ENCODE measurements around the gene DNAJC2. TPM values are rescaled to one million over a fixed set of nuclear protein-coding genes. Genes with fewer than 3 reads are reported as not detected.

DNAJC2 gene
- total RNA-seq, 1 experiment from 2014 or later: 29.7 TPM

- no peaks in the 10 kb centered on the region for H3K36me3 ChIP-seq (ENCODE audit: insufficient read depth, low read length)
- H3K79me2 ChIP-seq (ENCODE audit: low read length): no peaks in the 10 kb centered on the region
- H3K4me2 ChIP-seq (ENCODE audit: low read depth, low read length, poor library complexity, severe bottlenecking): no peak overlapping the region
- H3K9me3 ChIP-seq (ENCODE audit: low read length): no peaks in the 10 kb centered on the region
- no peaks in the 10 kb centered on the region for H3K9me2 ChIP-seq (replicated peaks; ENCODE audit: insufficient read depth, low read length)
- H3K27ac ChIP-seq (ENCODE audit: low read length): no peak overlapping the region
- peaks cover 15% of the 10 kb centered on the region for H3K4me1 ChIP-seq (ENCODE audit: low read length)
- DNase-seq: no peak
- H4K20me1 ChIP-seq (ENCODE audit: insufficient read depth, low read depth, low read length): no peaks in the 10 kb centered on the region
- no peak overlapping the region for H2AFZ ChIP-seq (ENCODE audit: low read length)
- no peaks in the 10 kb centered on the region for H3K27me3 ChIP-seq (ENCODE audit: low read length)
- no peak overlapping the region for H3K4me3 ChIP-seq (ENCODE audit: low read length)
- no peak overlapping the region for H3K9ac ChIP-seq (ENCODE audit: low read length)
Observed at GRCh38 chr7:103381280-103382031, 36.9 kb upstream of the DNAJC2 start.

GRCh38 chr7:103380395-103381191 is 36.0 kb upstream of the DNAJC2 start:
- H3K27ac ChIP-seq (ENCODE audit: low read length): no peak overlapping the region
- no peak overlapping the region for H3K4me2 ChIP-seq (ENCODE audit: low read depth, low read length, poor library complexity, severe bottlenecking)
- H3K27me3 ChIP-seq (ENCODE audit: low read length): no peaks in the 10 kb centered on the region
- H3K4me3 ChIP-seq (ENCODE audit: low read length): no peak overlapping the region
- no peak overlapping the region for H3K9ac ChIP-seq (ENCODE audit: low read length)
- no peaks in the 10 kb centered on the region for H3K9me2 ChIP-seq (replicated peaks; ENCODE audit: insufficient read depth, low read length)
- no peak overlapping the region for H2AFZ ChIP-seq (ENCODE audit: low read length)
- H3K36me3 ChIP-seq (ENCODE audit: insufficient read depth, low read length): no peaks in the 10 kb centered on the region
- peaks cover 15% of the 10 kb centered on the region for H3K4me1 ChIP-seq (ENCODE audit: low read length)
- no peaks in the 10 kb centered on the region for H3K79me2 ChIP-seq (ENCODE audit: low read length)
- DNase-seq: no peak
- H4K20me1 ChIP-seq (ENCODE audit: insufficient read depth, low read depth, low read length): no peaks in the 10 kb centered on the region
- H3K9me3 ChIP-seq (ENCODE audit: low read length): no peaks in the 10 kb centered on the region

- no peaks in the 10 kb centered on the region for H3K9me3 ChIP-seq (ENCODE audit: low read length)
- peak; percentile 61 for DNase-seq
- peaks cover 15% of the 10 kb centered on the region for H3K4me1 ChIP-seq (ENCODE audit: low read length)
- no peaks in the 10 kb centered on the region for H3K27me3 ChIP-seq (ENCODE audit: low read length)
- H2AFZ ChIP-seq (ENCODE audit: low read length): no peak overlapping the region; the same call in 1 of the 2 replicates
- no peaks in the 10 kb centered on the region for H3K9me2 ChIP-seq (replicated peaks; ENCODE audit: insufficient read depth, low read length)
- H3K27ac ChIP-seq (ENCODE audit: low read length): no peak overlapping the region; the same call in 1 of the 2 replicates
- peak overlapping the region; percentile 41; the same call in 1 of the 2 replicates for H3K9ac ChIP-seq (ENCODE audit: low read length)
- H3K4me3 ChIP-seq (ENCODE audit: low read length): peak overlapping the region; percentile 42; the same call in 1 of the 2 replicates
- no peaks in the 10 kb centered on the region for H3K79me2 ChIP-seq (ENCODE audit: low read length)
- H4K20me1 ChIP-seq (ENCODE audit: insufficient read depth, low read depth, low read length): no peaks in the 10 kb centered on the region
- H3K36me3 ChIP-seq (ENCODE audit: insufficient read depth, low read length): no peaks in the 10 kb centered on the region
- H3K4me2 ChIP-seq (ENCODE audit: low read depth, low read length, poor library complexity, severe bottlenecking): peak overlapping the region; percentile 57
Observed at GRCh38 chr7:103379270-103379975, 34.9 kb upstream of the DNAJC2 start.

GRCh38 chr7:103373866-103374643 is 29.5 kb upstream of the DNAJC2 start:
- DNase-seq: no peak
- H3K4me2 ChIP-seq (ENCODE audit: low read depth, low read length, poor library complexity, severe bottlenecking): no peak overlapping the region
- H3K27me3 ChIP-seq (ENCODE audit: low read length): no peaks in the 10 kb centered on the region
- H3K9me2 ChIP-seq (replicated peaks; ENCODE audit: insufficient read depth, low read length): no peaks in the 10 kb centered on the region
- no peaks in the 10 kb centered on the region for H3K9me3 ChIP-seq (ENCODE audit: low read length)
- H3K4me3 ChIP-seq (ENCODE audit: low read length): no peak overlapping the region
- H3K79me2 ChIP-seq (ENCODE audit: low read length): no peaks in the 10 kb centered on the region
- no peak overlapping the region for H2AFZ ChIP-seq (ENCODE audit: low read length)
- no peak overlapping the region for H3K27ac ChIP-seq (ENCODE audit: low read length)
- H3K36me3 ChIP-seq (ENCODE audit: insufficient read depth, low read length): no peaks in the 10 kb centered on the region
- peaks cover 7% of the 10 kb centered on the region for H3K4me1 ChIP-seq (ENCODE audit: low read length)
- no peaks in the 10 kb centered on the region for H4K20me1 ChIP-seq (ENCODE audit: insufficient read depth, low read depth, low read length)
- H3K9ac ChIP-seq (ENCODE audit: low read length): no peak overlapping the region

GRCh38 chr7:103369432-103369831 is 24.9 kb upstream of the DNAJC2 start:
- Histone ChIP-seq H3K79me2 (ENCODE audit: low read length) (no peaks in the 10 kb centered on the region), H3K27ac (ENCODE audit: low read length) (no peak overlapping the region), H3K4me2 (ENCODE audit: low read depth, low read length, poor library complexity, severe bottlenecking) (no peak overlapping the region), H3K9me2 (replicated peaks; ENCODE audit: insufficient read depth, low read length) (no peaks in the 10 kb centered on the region), H3K9ac (ENCODE audit: low read length) (no peak overlapping the region), H3K36me3 (ENCODE audit: insufficient read depth, low read length) (peaks cover 30% of the 10 kb centered on the region), H3K9me3 (ENCODE audit: low read length) (no peaks in the 10 kb centered on the region), H3K4me3 (ENCODE audit: low read length) (no peak overlapping the region), H3K4me1 (ENCODE audit: low read length) (no peaks in the 10 kb centered on the region), H4K20me1 (ENCODE audit: insufficient read depth, low read depth, low read length) (no peaks in the 10 kb centered on the region), H2AFZ (ENCODE audit: low read length) (no peak overlapping the region), H3K27me3 (ENCODE audit: low read length) (no peaks in the 10 kb centered on the region)
- DNase-seq: no peak

- Histone ChIP-seq H3K9me3 (ENCODE audit: low read length) (no peaks in the 10 kb centered on the region), H3K4me3 (ENCODE audit: low read length) (peak overlapping the region; percentile 86), H3K9me2 (replicated peaks; ENCODE audit: insufficient read depth, low read length) (no peaks in the 10 kb centered on the region), H3K79me2 (ENCODE audit: low read length) (peaks cover 87% of the 10 kb centered on the region), H3K27ac (ENCODE audit: low read length) (no peak overlapping the region), H2AFZ (ENCODE audit: low read length) (no peak overlapping the region), H3K9ac (ENCODE audit: low read length) (peak overlapping the region; percentile 81), H3K4me1 (ENCODE audit: low read length) (peaks cover 43% of the 10 kb centered on the region), H4K20me1 (ENCODE audit: insufficient read depth, low read depth, low read length) (no peaks in the 10 kb centered on the region; the same call in 1 of the 2 replicates), H3K36me3 (ENCODE audit: insufficient read depth, low read length) (peaks cover 14% of the 10 kb centered on the region; the same call in 1 of the 2 replicates), H3K4me2 (ENCODE audit: low read depth, low read length, poor library complexity, severe bottlenecking) (peak overlapping the region; percentile 83), H3K27me3 (ENCODE audit: low read length) (no peaks in the 10 kb centered on the region)
- no peak for DNase-seq
Observed at GRCh38 chr7:103349805-103350204, 5.2 kb upstream of the DNAJC2 start.

- DNase-seq: no peak
- Histone ChIP-seq H4K20me1 (ENCODE audit: insufficient read depth, low read depth, low read length) (no peaks in the 10 kb centered on the region; the same call in 1 of the 2 replicates), H3K79me2 (ENCODE audit: low read length) (peaks cover 87% of the 10 kb centered on the region), H2AFZ (ENCODE audit: low read length) (no peak overlapping the region), H3K9me2 (replicated peaks; ENCODE audit: insufficient read depth, low read length) (no peaks in the 10 kb centered on the region), H3K4me2 (ENCODE audit: low read depth, low read length, poor library complexity, severe bottlenecking) (peak overlapping the region; percentile 83), H3K36me3 (ENCODE audit: insufficient read depth, low read length) (peaks cover 12% of the 10 kb centered on the region; the same call in 1 of the 2 replicates), H3K9ac (ENCODE audit: low read length) (peak overlapping the region; percentile 81), H3K9me3 (ENCODE audit: low read length) (no peaks in the 10 kb centered on the region), H3K4me1 (ENCODE audit: low read length) (peaks cover 43% of the 10 kb centered on the region), H3K27ac (ENCODE audit: low read length) (no peak overlapping the region), H3K27me3 (ENCODE audit: low read length) (no peaks in the 10 kb centered on the region), H3K4me3 (ENCODE audit: low read length) (peak overlapping the region; percentile 86)
Observed at GRCh38 chr7:103348959-103349358, 4.4 kb upstream of the DNAJC2 start.
